ENCODE measurements around the gene DHX38.

Gene DHX38

GRCh38 chr16:72123426-72123825, 29.8 kb downstream of the DHX38 start:
- DNase-seq, result no peak

DNA sequence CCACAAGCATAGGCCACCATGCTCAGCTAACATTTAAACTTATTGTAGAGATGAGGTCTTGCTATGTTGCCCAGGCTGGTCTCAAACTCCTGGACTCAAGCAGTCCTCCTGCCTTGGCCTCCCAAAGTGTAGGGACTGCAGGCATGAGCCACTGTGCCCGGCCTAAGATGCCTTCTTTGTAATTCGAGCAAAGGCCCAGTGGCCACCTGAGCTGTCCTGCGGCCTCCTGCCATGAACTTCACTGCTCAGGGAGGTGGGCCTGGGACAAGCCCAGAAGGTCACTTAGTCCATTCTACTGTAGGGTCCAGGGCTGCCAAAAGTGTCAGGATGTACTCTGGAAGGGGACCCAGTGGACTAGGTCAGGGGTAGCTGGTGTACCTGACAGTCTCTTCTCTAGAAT, 30.5 kb downstream of the DHX38 start:
- DNase-seq, result no peak

DNA sequence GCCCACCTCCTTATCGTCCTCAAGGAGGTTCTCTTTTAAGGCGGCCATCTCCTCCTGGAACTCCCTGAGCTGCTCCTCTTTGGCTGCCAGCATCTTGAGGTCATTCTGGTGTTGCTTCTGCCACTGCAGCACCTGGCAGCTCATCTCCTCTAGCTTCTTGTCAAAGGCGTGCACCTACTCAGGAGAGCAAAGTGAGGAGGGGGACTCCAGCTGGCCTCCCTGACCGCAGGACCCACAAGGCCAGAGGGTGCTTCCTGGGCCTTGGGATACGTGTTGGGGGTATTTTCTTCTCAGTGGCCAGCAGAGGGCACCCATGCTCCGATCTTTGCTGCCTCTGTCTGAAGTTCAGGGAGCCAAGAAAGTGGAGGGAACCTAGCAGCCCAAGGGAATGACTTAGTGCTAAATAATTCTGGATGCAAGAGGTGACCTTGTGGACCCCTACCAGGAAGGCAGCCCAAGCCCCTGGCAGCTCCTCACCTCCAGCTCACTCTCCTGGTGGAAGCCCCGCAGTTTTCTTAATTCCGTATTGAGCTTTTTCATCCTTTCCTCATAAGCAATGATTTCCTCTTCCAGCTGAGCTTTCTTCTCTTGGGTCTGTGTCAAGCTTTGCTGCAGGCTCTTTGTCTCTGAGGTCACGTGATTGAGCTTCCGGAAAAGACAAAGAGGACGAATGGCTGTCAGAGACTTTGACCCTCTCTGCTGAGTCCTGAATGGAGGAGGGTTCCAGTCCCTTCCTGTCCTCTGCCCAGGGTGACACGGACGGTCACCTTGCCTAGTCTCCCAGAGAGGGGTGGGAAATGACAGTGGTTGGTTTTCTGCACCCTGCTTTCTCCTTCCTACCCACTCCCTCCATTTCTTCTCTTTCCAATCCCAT, 31.4 kb downstream of the DHX38 start:
- DNase-seq, result peak in 4 of 5 donors; percentile 20 to 52 (median 42)

DNA sequence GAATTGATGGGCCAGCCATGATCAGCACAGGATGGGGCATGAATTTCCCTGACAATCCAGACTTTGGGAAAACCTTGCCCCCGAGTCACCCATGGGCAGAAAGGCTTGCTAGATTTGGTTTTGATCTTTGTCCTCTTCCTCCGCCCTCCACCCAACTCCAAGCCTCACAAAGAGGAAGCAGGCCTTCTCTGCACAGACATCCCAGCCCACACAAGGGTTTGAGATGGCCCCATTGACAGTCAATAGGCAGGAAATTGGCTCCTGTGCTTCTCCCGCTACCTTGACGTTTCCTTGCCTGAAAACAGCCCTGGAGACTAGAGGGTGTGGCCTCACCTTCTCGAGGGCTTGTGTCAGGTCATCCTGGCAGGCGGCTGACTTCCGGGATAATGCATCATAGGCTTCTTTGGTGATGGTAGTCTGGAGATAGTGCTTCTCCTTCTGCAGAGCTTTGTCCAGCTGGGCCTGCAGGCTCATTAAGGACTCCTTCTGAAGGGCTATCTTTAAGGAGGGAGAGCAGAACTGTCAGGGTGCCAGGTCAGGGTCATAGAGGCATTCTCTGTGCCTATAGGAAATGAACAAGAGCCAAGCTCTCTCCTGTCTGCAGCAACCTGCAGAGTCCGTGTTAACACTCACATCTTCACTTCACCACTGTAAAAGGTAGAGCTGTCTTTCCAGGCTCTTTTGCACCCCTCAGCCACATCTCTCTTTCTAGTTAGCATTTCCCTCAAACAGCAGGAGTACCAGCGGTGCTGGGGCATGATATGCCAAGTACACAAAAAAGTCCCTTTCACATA, 32.2 kb downstream of the DHX38 start:
- no peak for DNase-seq

GRCh38 chr16:72126429-72126765, 32.8 kb downstream of the DHX38 start:
- DNase-seq, result no peak

DNA sequence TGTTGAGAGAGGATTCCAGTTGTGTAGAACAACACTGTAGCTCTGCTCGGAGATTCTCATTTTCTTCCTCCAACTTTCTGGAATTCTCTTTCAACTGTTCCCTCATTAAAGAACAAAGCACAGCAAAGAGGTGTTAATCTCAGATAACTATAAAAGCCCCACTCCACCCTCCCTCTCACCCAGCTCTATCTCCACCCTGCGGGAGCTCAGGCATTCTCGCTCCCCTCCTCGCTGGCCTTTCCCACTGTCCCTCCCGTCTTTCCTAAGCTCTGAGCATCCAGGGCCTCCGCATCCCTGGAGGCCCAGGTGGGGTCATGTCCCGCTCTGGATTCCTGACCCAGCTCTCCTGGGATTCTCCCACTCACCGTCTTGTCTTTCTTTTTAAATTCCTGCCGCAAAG, 35.1 kb downstream of the DHX38 start:
- DNase-seq, result no peak

DNA sequence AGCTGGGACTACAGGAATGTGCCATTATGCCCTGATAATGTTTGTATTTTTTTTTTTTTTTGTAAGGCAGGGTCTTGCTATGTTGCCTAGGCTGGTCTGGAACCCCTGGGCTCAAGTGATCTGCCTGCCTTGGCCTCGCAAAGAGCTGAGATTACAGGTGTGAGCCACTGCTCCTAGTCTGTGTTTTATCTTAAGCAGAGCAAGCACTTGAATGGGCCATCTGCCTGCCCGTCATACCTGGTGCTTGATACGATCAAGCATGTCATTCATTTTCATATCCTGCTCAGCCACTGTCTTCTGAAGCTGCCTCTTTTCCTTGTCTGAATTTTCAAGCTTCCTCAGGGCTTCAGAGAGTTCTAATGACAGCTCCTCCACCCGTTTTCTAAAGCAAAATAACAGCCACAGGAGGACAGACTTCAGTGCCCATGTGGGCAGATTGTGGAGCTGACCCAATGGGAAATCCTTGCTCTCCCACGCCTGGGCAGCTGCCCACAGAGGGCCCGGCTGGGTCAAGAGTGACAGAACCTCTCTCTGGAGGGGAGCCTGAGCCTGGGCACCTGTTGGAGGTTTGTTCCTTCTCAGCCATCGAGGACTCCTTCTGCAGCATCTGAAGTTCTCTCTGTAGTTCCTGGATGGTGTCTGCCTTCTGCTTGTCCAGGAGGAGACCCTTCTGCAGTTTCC, 36.5 kb downstream of the DHX38 start:
- no peak for DNase-seq

DNA sequence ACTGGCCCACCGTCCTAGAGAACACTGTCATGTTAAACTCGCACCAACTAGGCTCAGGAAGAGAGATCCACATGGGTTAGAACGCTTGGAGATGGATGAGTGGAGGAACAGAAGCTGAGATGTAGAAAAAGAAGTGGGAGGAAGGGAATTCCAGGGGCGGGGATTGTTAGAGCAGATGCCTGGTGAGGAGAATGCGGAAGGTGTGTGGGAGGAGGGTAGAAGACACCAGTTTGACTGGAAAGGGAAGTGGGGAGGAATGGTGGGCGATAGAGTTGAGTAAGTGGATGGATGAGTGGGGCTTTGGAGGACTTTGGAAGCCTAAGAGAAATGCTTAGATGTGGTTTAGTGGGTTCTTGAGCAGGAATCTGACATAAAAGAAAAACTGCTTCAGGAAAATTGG, 37.4 kb downstream of the DHX38 start:
- no peak for DNase-seq

- DNase-seq, result no peak
Measured at GRCh38 chr16:72132726-72133125, 39.1 kb downstream of the DHX38 start.

- DNase-seq, result no peak
Measured at GRCh38 chr16:72134507-72134906, 40.9 kb downstream of the DHX38 start.

GRCh38 chr16:72137380-72138063, 43.9 kb downstream of the DHX38 start:
- DNase-seq, result no peak

GRCh38 chr16:72138064-72138572, 44.5 kb downstream of the DHX38 start:
- DNase-seq, result no peak

DNA sequence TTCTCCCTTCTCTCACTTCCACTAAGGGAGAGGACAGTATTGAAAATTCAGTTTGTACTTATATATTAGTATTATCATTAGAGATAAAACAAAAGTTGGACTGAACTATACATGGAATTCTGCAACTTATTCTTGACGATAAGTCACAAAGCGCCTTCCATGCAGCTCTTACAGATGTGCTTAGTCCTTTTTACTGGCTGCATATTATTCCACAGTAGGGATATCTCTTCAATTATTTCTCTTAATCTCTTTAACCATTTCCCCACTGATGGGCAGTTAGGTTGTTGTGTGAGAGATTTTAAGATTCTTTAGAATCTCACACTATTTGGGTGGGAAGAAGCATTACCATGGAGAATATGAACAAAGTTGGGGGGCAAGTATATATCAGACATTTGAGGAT, 46.3 kb downstream of the DHX38 start:
- DNase-seq, result no peak

DNA sequence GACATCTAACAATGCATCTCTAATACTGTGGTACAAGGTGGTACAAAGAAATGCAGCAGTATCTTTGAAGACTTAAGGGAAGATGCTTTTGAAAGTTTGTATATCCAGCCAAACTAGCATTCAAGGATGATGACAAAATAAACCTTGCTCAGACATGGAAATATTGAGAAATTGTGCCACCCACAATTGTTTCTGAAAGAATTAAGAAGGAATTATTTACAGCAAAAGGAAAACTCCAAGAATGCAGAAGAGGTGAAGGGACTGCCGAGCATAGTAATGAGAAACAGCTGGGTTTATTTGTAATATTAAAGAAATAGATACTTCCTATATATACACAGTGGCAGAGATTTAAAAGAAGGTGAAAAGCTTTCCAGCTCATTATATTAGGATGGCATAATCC, 48.8 kb downstream of the DHX38 start:
- DNase-seq, result no peak

DNA sequence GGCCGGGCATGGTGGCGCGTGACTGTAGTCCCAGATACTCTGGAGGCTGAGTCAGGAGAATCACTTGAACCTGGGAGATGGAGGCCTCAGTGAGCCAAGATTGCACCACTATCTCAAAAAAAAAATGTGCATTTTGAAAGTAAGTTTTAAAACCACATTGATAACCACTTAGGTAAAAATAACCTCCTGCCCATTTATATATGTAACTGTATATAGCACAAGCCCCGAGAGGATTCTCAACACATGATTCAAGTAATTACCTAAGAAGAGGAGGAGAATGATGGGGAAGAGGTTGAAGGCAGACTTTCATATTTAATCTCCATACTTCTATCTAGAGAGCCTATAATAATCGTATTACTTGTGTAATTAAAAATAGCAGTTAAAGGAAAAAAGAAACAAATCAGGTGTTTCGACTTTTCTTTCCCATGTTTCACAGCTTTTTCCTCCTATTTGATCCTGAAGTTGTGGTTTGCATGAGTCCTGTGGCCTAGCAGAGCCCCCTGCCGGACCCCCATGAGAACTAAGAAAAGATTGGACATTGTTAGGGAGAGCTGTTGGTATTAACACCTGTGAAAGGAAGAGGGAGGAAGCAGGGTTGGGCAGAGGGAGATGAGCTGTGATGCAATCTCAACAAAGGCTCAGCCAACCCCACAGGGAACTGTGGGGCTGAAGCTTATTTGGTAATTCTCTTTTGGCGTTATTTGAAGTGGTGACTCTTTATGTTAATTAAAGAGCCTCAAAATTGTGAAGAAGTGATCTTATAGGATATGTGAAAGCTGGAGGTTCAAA, 56.2 kb downstream of the DHX38 start:
- no peak for DNase-seq

DNA sequence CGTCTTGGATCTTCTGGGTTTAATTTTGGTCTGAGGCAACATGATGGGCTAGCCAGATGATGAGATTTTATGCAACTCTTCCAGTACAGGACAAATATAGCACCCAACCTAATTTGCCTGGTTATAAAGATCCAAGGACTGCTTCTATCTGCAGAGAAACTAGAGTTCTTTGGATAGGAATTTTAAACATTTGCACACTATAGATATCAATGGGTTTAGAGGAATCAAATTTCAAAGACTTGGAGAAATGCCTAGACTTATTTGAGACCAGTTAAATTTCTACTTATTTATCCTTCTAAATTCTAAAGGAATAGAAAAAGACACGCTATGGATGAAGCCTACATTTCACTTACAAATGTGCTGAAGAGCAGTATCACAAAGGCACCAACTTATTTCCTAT, 65.7 kb downstream of the DHX38 start:
- DNase-seq, result no peak

DNA sequence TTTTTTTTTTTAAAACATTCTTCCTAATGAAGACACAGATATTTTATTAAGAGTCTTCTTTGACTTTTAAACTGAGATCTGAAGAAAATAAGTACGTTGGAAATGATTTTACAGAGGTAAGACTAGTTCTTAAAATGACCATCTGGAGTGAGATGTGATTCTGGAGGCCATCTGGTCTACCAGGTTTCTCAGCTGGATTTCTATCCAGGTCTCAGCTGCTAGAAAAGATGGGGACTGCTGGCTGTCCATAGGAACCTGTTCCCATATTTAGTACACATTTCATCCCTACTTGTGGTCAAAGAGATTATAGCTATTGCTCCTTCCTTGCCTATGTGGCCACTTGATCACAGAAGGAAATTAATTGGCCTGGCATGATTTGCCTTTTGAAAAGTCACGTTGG, 66.2 kb downstream of the DHX38 start:
- no peak for DNase-seq

GRCh38 chr16:72162105-72162692, 68.6 kb downstream of the DHX38 start:
- DNase-seq, result no peak
